ENCODE results near the gene PDE4B.
"Not testable (repeated sequence)": the region's sequence is repeated elsewhere in the genome, so short reads cannot be mapped to it uniquely, and the experiment has no call there.

PDE4B gene

GRCh38 chr1:66050123-66050522 lies 257.4 kb downstream of the PDE4B start:
- H3K4me2 ChIP-seq: no peak overlapping the region
- no peak overlapping the region for H2AFZ ChIP-seq (ENCODE audit: low read depth)
- H3K4me1 ChIP-seq (ENCODE audit: low read depth, poor library complexity, severe bottlenecking): no peaks in the 10 kb centered on the region
- H3K36me3 ChIP-seq (ENCODE audit: insufficient read depth): no peaks in the 10 kb centered on the region
- no peak overlapping the region for H3K27ac ChIP-seq
- no peaks in the 10 kb centered on the region for H4K20me1 ChIP-seq (ENCODE audit: insufficient read depth)
- H3K79me2 ChIP-seq (ENCODE audit: insufficient read depth, low read depth): no peaks in the 10 kb centered on the region
- no peak overlapping the region for H3K9ac ChIP-seq
- no peaks in the 10 kb centered on the region for H3K27me3 ChIP-seq (ENCODE audit: insufficient read depth, low read depth)
- H3K4me3 ChIP-seq (IDR thresholded peaks at IDR 0.05; ENCODE audit: insufficient read depth, low read depth, low read length): no peak overlapping the region
- no peak for TF ChIP-seq CTCF (conservative IDR thresholded peaks at IDR 0.05; ENCODE audit: low read depth, low read length)

GRCh38 chr1:66050633-66051032 lies 257.9 kb downstream of the PDE4B start:
- Histone ChIP-seq H3K4me3 (IDR thresholded peaks at IDR 0.05; ENCODE audit: insufficient read depth, low read depth, low read length) (no peak overlapping the region), H3K4me2 (no peak overlapping the region), H3K27me3 (ENCODE audit: insufficient read depth, low read depth) (no peaks in the 10 kb centered on the region), H3K9ac (no peak overlapping the region), H3K79me2 (ENCODE audit: insufficient read depth, low read depth) (no peaks in the 10 kb centered on the region), H3K4me1 (ENCODE audit: low read depth, poor library complexity, severe bottlenecking) (no peaks in the 10 kb centered on the region), H3K36me3 (ENCODE audit: insufficient read depth) (no peaks in the 10 kb centered on the region), H3K27ac (no peak overlapping the region), H2AFZ (ENCODE audit: low read depth) (no peak overlapping the region), H4K20me1 (ENCODE audit: insufficient read depth) (no peaks in the 10 kb centered on the region)
- TF ChIP-seq CTCF (conservative IDR thresholded peaks at IDR 0.05; ENCODE audit: low read depth, low read length): no peak

- Histone ChIP-seq H3K4me1 (ENCODE audit: low read depth, poor library complexity, severe bottlenecking) (no peaks in the 10 kb centered on the region), H4K20me1 (ENCODE audit: insufficient read depth) (no peaks in the 10 kb centered on the region), H3K4me3 (IDR thresholded peaks at IDR 0.05; ENCODE audit: insufficient read depth, low read depth, low read length) (no peak overlapping the region), H3K27ac (no peak overlapping the region), H3K9ac (no peak overlapping the region), H3K36me3 (ENCODE audit: insufficient read depth) (no peaks in the 10 kb centered on the region), H3K79me2 (ENCODE audit: insufficient read depth, low read depth) (no peaks in the 10 kb centered on the region), H3K27me3 (ENCODE audit: insufficient read depth, low read depth) (no peaks in the 10 kb centered on the region), H2AFZ (ENCODE audit: low read depth) (no peak overlapping the region), H3K4me2 (no peak overlapping the region)
- no peak for TF ChIP-seq CTCF (conservative IDR thresholded peaks at IDR 0.05; ENCODE audit: low read depth, low read length)
These were observed 262.4 kb downstream of the PDE4B start for GRCh38 chr1:66055092-66055491.

GRCh38 chr1:66057448-66057847 lies 264.8 kb downstream of the PDE4B start:
- H3K4me2 ChIP-seq; H3K4me1 ChIP-seq (ENCODE audit: low read depth, poor library complexity, severe bottlenecking); H3K4me3 ChIP-seq (IDR thresholded peaks at IDR 0.05; ENCODE audit: insufficient read depth, low read depth, low read length); H3K27ac ChIP-seq; H3K79me2 ChIP-seq (ENCODE audit: insufficient read depth, low read depth); H4K20me1 ChIP-seq (ENCODE audit: insufficient read depth); H3K9ac ChIP-seq; H2AFZ ChIP-seq (ENCODE audit: low read depth); H3K27me3 ChIP-seq (ENCODE audit: insufficient read depth, low read depth); H3K36me3 ChIP-seq (ENCODE audit: insufficient read depth): not testable (repeated sequence)

GRCh38 chr1:66058558-66058957 lies 265.9 kb downstream of the PDE4B start:
- H3K4me2 ChIP-seq: no peak overlapping the region
- H2AFZ ChIP-seq (ENCODE audit: low read depth): no peak overlapping the region
- no peaks in the 10 kb centered on the region for H3K79me2 ChIP-seq (ENCODE audit: insufficient read depth, low read depth)
- no peaks in the 10 kb centered on the region for H3K36me3 ChIP-seq (ENCODE audit: insufficient read depth)
- no peaks in the 10 kb centered on the region for H4K20me1 ChIP-seq (ENCODE audit: insufficient read depth)
- no peaks in the 10 kb centered on the region for H3K4me1 ChIP-seq (ENCODE audit: low read depth, poor library complexity, severe bottlenecking)
- H3K27ac ChIP-seq: no peak overlapping the region
- no peak overlapping the region for H3K9ac ChIP-seq
- H3K27me3 ChIP-seq (ENCODE audit: insufficient read depth, low read depth): no peaks in the 10 kb centered on the region
- H3K4me3 ChIP-seq (IDR thresholded peaks at IDR 0.05; ENCODE audit: insufficient read depth, low read depth, low read length): no peak overlapping the region
- TF ChIP-seq CTCF (conservative IDR thresholded peaks at IDR 0.05; ENCODE audit: low read depth, low read length): no peak

- H4K20me1 ChIP-seq (ENCODE audit: insufficient read depth); H3K4me1 ChIP-seq (ENCODE audit: low read depth, poor library complexity, severe bottlenecking); H3K36me3 ChIP-seq (ENCODE audit: insufficient read depth); H3K4me2 ChIP-seq; H3K9ac ChIP-seq; H3K4me3 ChIP-seq (IDR thresholded peaks at IDR 0.05; ENCODE audit: insufficient read depth, low read depth, low read length); H3K27me3 ChIP-seq (ENCODE audit: insufficient read depth, low read depth); H3K27ac ChIP-seq; H2AFZ ChIP-seq (ENCODE audit: low read depth); H3K79me2 ChIP-seq (ENCODE audit: insufficient read depth, low read depth): not testable (repeated sequence)
These were observed 274.5 kb downstream of the PDE4B start for GRCh38 chr1:66067219-66067618.

Measured in KMS-11 (cell line).